GM12878 (cell line): ENCODE results near the gene ATF6. TPM values are rescaled to one million over a fixed set of nuclear protein-coding genes. Genes with fewer than 3 reads are reported as not detected.

Experiments
- ATAC-seq: fragments of 200-7000 bp; cut with Tn5 transposase; 3 replicates; pipeline ENCODE4 v1.9.1; 2020; ENCODE audit warnings: mild to moderate bottlenecking, moderate library complexity
- BruUV-seq: library from RNA; stranded (reverse); fragments of 400-500 nt; replicated peaks from 2 replicates; lab custom pipeline; 2021; lab: Mats Ljungman, UMichigan
- CTCF ChIA-PET: fragments of 300-600 bp; sonication (Branson Sonifier 250); formaldehyde crosslinking; extraction: SDS; loops from one replicate; lab custom pipeline; 2021; ENCODE audit warnings: inconsistent platforms; lab: Yijun Ruan, JAX
- POLR2A ChIA-PET: fragments of 350-600 bp; formaldehyde crosslinking; extraction: SDS; loops from one replicate; lab custom pipeline; 2021; ENCODE audit warnings: inconsistent platforms; lab: Charles Lee
- RAD21 ChIA-PET: fragments of 300-600 bp; sonication (Branson Sonifier 250); formaldehyde crosslinking; loops from one replicate; lab custom pipeline; 2023; ENCODE audit warnings: antibody characterized with exemption; ENCODE audit not compliant: unreplicated experiment; lab: Charles Lee
- SMC1A ChIA-PET: fragments of 300-600 bp; sonication (Branson Sonifier 250); formaldehyde crosslinking; loops from one replicate; lab custom pipeline; 2023; ENCODE audit not compliant: unreplicated experiment, uncharacterized antibody; lab: Charles Lee
- DNase-seq: peaks from one replicate; pipeline ENCODE4 v3.0.0-alpha.2; 2011; ENCODE audit warnings: low read depth, low spot score
- FAIRE-seq: peaks from 3 replicates; lab custom pipeline; 2011; peaks lifted over from hg19 to GRCh38; lab: Jason Lieb, UNC
- H2AFZ ChIP-seq: 2 replicates; pipeline ENCODE4 v1.6.0; 2011; ENCODE audit warnings: low read depth, low read length, control low read depth; ENCODE audit not compliant: control insufficient read depth
- H3K27ac ChIP-seq: 2 replicates; pipeline ENCODE4 v1.5.1; 2011; ENCODE audit warnings: control low read depth; ENCODE audit not compliant: control insufficient read depth, insufficient read depth
- H3K27me3 ChIP-seq, 2 experiments: replicated peaks in 1 of 2; 2 replicates each; pipeline versions ENCODE4 v1.6.0 to v1.6.1; 2011; ENCODE audit warnings: low read length in 1 of 2; ENCODE audit not compliant: control insufficient read depth in 2 of 2, insufficient read depth in 2 of 2
- H3K36me3 ChIP-seq, 2 experiments: 2 replicates each; pipeline ENCODE4 v1.5.1; 2011; ENCODE audit warnings: low read length in 1 of 2; ENCODE audit not compliant: control insufficient read depth in 2 of 2, insufficient read depth in 2 of 2
- H3K4me1 ChIP-seq: 2 replicates; pipeline ENCODE4 v1.6.1; 2011; ENCODE audit warnings: mild to moderate bottlenecking, low read length, moderate library complexity, mixed read lengths; ENCODE audit not compliant: control insufficient read depth, insufficient read depth
- H3K4me2 ChIP-seq: 2 replicates; pipeline ENCODE4 v1.6.0; 2011; ENCODE audit warnings: control low read depth; ENCODE audit not compliant: control insufficient read depth, insufficient read depth
- H3K4me3 ChIP-seq: fragments of 200-600 bp; sonication (generic); 2 replicates; pipeline ENCODE4 v1.5.1; 2016
- H3K79me2 ChIP-seq: 2 replicates; pipeline ENCODE4 v1.6.0; 2011; ENCODE audit warnings: low read length; ENCODE audit not compliant: control insufficient read depth, insufficient read depth
- H3K9ac ChIP-seq: 2 replicates; pipeline ENCODE4 v1.8.0; 2011; ENCODE audit warnings: low read length, control low read depth, mixed read lengths; ENCODE audit not compliant: control insufficient read depth, insufficient read depth
- H3K9me3 ChIP-seq: replicated peaks from 3 replicates; pipeline ENCODE4 v1.5.1; 2011; ENCODE audit warnings: mild to moderate bottlenecking, low read length; ENCODE audit not compliant: control insufficient read depth, insufficient read depth
- H4K20me1 ChIP-seq: 2 replicates; pipeline ENCODE4 v1.6.0; 2011; ENCODE audit not compliant: control insufficient read depth, insufficient read depth
- BMI1 ChIP-seq: fragments of 450-650 bp; IDR thresholded peaks from 2 replicates; pipeline ENCODE4 v1.6.1; 2016; ENCODE audit warnings: mild to moderate bottlenecking, moderate library complexity, borderline replicate concordance
- JUND ChIP-seq: IDR thresholded peaks from 2 replicates; pipeline ENCODE4 v1.6.1; 2012; ENCODE audit warnings: low read depth, mild to moderate bottlenecking, low read length, improper control_type of control experiment, moderate library complexity
- KDM1A ChIP-seq: fragments of 200-600 bp; sonication (generic); IDR thresholded peaks from 2 replicates; pipeline ENCODE4 v1.6.1; 2016; ENCODE audit warnings: borderline replicate concordance
- NR2C2 ChIP-seq: IDR thresholded peaks from 2 replicates; pipeline ENCODE4 v1.6.1; 2011; ENCODE audit warnings: borderline replicate concordance, low read depth; ENCODE audit not compliant: control insufficient read depth, insufficient read length
- RELB ChIP-seq: fragments of 450-650 bp; IDR thresholded peaks from 2 replicates; pipeline ENCODE4 v1.6.1; 2017; ENCODE audit warnings: low read depth, mild to moderate bottlenecking, moderate library complexity
- SRF ChIP-seq, 2 experiments: IDR thresholded peaks; 2 replicates each; pipeline ENCODE4 v1.6.1; 2011; ENCODE audit warnings: low read depth in 2 of 2, low read length in 2 of 2, mild to moderate bottlenecking in 1 of 2, moderate library complexity in 1 of 2
- ZBTB11 ChIP-seq: fragments of 450-650 bp; formaldehyde crosslinking; IDR thresholded peaks from 2 replicates; pipeline ENCODE4 v1.5.0; 2022; ENCODE audit warnings: mild to moderate bottlenecking, missing genetic modification characterization
- WGBS: methylation state at CpG from one replicate; pipeline ENCODE4 v1.1.6; 2016; ENCODE audit warnings: low lambda C conversion rate; ENCODE audit not compliant: insufficient replicate concordance, insufficient coverage; ENCODE audit errors: missing lambda C conversion rate; 5-methylcytosine and 5-hydroxymethylcytosine counted together
- in situ Hi-C: fragments of 300-500 bp; cut with MboI; formaldehyde crosslinking; loops from 9 replicates; pipeline ENCODE4 v1.14.3; 2018; ENCODE audit warnings: mixed read lengths
- intact Hi-C: fragments of 100-400 bp; cut with micrococcal nuclease; formaldehyde crosslinking; loops from one replicate; pipeline ENCODE4 v1.14.2; 2022; ENCODE audit not compliant: unreplicated experiment
- polyA plus RNA-seq, 11 experiments: library from polyadenylated mRNA; depleted of rRNA in 4 of 11; unstranded in 6 of 11; stranded (reverse) in 5 of 11; fragments of >200 nt; fragmentation: Nextera tagmentation in 4 of 11; fragmentation: Illumina TruSeq in 1 of 11; extraction: Ambion mirVana in 4 of 11; extraction: Trizol in 1 of 11; gene quantifications; 1 replicate in 1 of 11; 2 replicates in 10 of 11; pipeline versions ENCODE4 v1.2.1 to v1.2.3, GENCODE V29; 2011 to 2016; ENCODE audit warnings: inconsistent platforms in 2 of 11, missing spikeins in 2 of 11, low read depth in 1 of 11
- total RNA-seq, 4 experiments: library from RNA; depleted of rRNA in 3 of 4; stranded (reverse); fragments of >200 nt in 3 of 4; fragmentation: Illumina TruSeq in 1 of 4; extraction: Trizol in 1 of 4; gene quantifications; 2 replicates each; pipeline versions ENCODE4 v1.2.1 to v1.2.3, GENCODE V29; 2013 to 2021

The ATF6 gene
- total and polyA plus RNA-seq, 10 of the 15 experiments (the other 5 are each of a cell fraction or from before 2014, with no cell fraction given): 7.8 to 24.3 (median 14.7) TPM

GRCh38 chr1:161887730-161888287, 121.7 kb downstream of the ATF6 start:
- 85% methylated on average over 3 of the region's 3 CpGs for WGBS
- no peak for ATAC-seq
- no TSS peak for BruUV-seq
- H3K9ac ChIP-seq: no peak overlapping the region
- no peaks in the 10 kb centered on the region for H3K9me3 ChIP-seq
- H4K20me1 ChIP-seq: no peaks in the 10 kb centered on the region
- no peak for TF ChIP-seq ZBTB11
- no peak for TF ChIP-seq SRF (IDR thresholded peaks at IDR 0.05; ENCODE audit: low read depth in 2 of 2, low read length in 2 of 2)
- no peak for TF ChIP-seq BMI1
- no peak for TF ChIP-seq NR2C2
- TF ChIP-seq KDM1A: no peak
- TF ChIP-seq RELB: no peak
- TF ChIP-seq JUND: no peak
- SMC1A ChIA-PET: interaction anchor here (0.7 kb wide), 1 partner anchor 19 kb away, joined by 3 read pairs; no protein-coding TSS in a partner anchor
- no peak overlapping the region for H3K4me2 ChIP-seq
- H3K4me1 ChIP-seq: no peaks in the 10 kb centered on the region
- RAD21 ChIA-PET: no interaction called here
- no peaks in the 10 kb centered on the region for H3K27me3 ChIP-seq
- POLR2A ChIA-PET: no interaction called here
- no peak for DNase-seq
- no peak overlapping the region for H3K4me3 ChIP-seq
- FAIRE-seq: no peak
- H3K36me3 ChIP-seq: peaks cover 2 to 20% of the 10 kb centered on the region in 2 experiments; a peak in 3 of 4 replicates
- H3K27ac ChIP-seq: no peak overlapping the region
- H3K79me2 ChIP-seq: no peaks in the 10 kb centered on the region
- intact Hi-C loops: no loop called here
- CTCF ChIA-PET: interaction anchor here (1.4 to 1.7 kb wide), 3 partner anchors 8 to 15 kb away, joined by 3 to 6 read pairs (median 4); no protein-coding TSS in a partner anchor
- in situ Hi-C loops: no loop called here
- H2AFZ ChIP-seq: no peak overlapping the region
